HL-60 (cell line): Measurements from ENCODE around the gene KRTAP1-5.
"Not testable (repeated sequence)": the region's sequence is repeated elsewhere in the genome, so short reads cannot be mapped to it uniquely, and the experiment has no call there.

Experiments
- DNase-seq, 2 experiments: peaks; one replicate each; pipeline ENCODE4 v3.0.0-alpha.2; 2010 to 2020; ENCODE audit warnings: low read depth in 1 of 2, low spot score in 1 of 2
- H3K27ac ChIP-seq: fragments of 250-450 bp; sonication (Bioruptor Pico); replicated peaks from 2 replicates; pipeline ENCODE4 v1.5.1; 2020; ENCODE audit warnings: mild to moderate bottlenecking, moderate library complexity
- H3K27me3 ChIP-seq: fragments of 250-450 bp; sonication (Bioruptor Pico); 2 replicates; pipeline ENCODE4 v1.5.1; 2021; ENCODE audit warnings: mild to moderate bottlenecking, moderate library complexity; ENCODE audit not compliant: insufficient read depth, poor library complexity, severe bottlenecking
- H3K4me3 ChIP-seq: replicated peaks from 2 replicates; pipeline ENCODE4 v1.5.1; 2011; ENCODE audit warnings: mild to moderate bottlenecking, control low read depth, low read length; ENCODE audit not compliant: insufficient read depth
- CTCF ChIP-seq: IDR thresholded peaks from one replicate; pipeline ENCODE4 v1.5.1; 2011; ENCODE audit warnings: low read length, control low read depth, inconsistent platforms; ENCODE audit not compliant: insufficient read depth
- GABPA ChIP-seq: IDR thresholded peaks from 2 replicates; pipeline ENCODE4 v1.6.1; 2012; ENCODE audit warnings: low read depth
- POLR2AphosphoS5 ChIP-seq: IDR thresholded peaks from 2 replicates; pipeline ENCODE4 v1.6.1; 2012; ENCODE audit warnings: low read depth
- SPI1 ChIP-seq: IDR thresholded peaks from 2 replicates; pipeline ENCODE4 v1.6.1; 2012; ENCODE audit warnings: low read depth, mild to moderate bottlenecking, borderline replicate concordance
- TF ChIP-seq, protein P1 (sequence below): IDR thresholded peaks from 2 replicates; pipeline ENCODE4 v1.6.1; 2012; ENCODE audit warnings: low read depth; ENCODE audit not compliant: insufficient replicate concordance

Gene KRTAP1-5

DNA sequence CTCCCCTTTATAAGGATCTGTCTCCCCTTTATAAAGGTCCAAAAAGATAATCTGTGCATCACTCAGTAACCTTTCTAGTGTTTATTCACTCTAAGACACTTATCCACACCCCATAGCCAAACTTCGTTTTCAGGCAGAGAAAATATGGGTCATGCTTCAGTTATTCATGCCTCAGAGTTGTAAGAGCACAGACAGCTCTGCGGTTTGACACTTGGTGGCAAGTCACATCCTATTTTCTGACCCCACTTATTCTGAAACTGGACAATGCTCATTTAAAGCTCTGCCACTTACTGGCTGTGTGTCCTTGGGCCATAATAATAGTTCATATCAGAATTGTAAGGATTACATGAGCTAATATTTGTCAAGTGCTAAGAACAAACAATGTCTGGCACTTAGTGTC lies 22.1 kb upstream of the KRTAP1-5 start:
- Histone ChIP-seq H3K4me3 (no peak overlapping the region), H3K27me3 (no peaks in the 10 kb centered on the region), H3K27ac (no peak overlapping the region)
- TF ChIP-seq POLR2AphosphoS5 (no peak), CTCF (no peak), GABPA (no peak), SPI1 (no peak)
- TF ChIP-seq, protein P1, sequence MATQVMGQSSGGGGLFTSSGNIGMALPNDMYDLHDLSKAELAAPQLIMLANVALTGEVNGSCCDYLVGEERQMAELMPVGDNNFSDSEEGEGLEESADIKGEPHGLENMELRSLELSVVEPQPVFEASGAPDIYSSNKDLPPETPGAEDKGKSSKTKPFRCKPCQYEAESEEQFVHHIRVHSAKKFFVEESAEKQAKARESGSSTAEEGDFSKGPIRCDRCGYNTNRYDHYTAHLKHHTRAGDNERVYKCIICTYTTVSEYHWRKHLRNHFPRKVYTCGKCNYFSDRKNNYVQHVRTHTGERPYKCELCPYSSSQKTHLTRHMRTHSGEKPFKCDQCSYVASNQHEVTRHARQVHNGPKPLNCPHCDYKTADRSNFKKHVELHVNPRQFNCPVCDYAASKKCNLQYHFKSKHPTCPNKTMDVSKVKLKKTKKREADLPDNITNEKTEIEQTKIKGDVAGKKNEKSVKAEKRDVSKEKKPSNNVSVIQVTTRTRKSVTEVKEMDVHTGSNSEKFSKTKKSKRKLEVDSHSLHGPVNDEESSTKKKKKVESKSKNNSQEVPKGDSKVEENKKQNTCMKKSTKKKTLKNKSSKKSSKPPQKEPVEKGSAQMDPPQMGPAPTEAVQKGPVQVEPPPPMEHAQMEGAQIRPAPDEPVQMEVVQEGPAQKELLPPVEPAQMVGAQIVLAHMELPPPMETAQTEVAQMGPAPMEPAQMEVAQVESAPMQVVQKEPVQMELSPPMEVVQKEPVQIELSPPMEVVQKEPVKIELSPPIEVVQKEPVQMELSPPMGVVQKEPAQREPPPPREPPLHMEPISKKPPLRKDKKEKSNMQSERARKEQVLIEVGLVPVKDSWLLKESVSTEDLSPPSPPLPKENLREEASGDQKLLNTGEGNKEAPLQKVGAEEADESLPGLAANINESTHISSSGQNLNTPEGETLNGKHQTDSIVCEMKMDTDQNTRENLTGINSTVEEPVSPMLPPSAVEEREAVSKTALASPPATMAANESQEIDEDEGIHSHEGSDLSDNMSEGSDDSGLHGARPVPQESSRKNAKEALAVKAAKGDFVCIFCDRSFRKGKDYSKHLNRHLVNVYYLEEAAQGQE = no peak
- DNase-seq = no peak

GRCh38 chr17:41048441-41048840 lies 21.4 kb upstream of the KRTAP1-5 start:
- no peak for DNase-seq
- Histone ChIP-seq H3K27ac (no peak overlapping the region), H3K4me3 (no peak overlapping the region), H3K27me3 (no peaks in the 10 kb centered on the region)
- TF ChIP-seq GABPA (no peak), SPI1 (no peak), POLR2AphosphoS5 (no peak), CTCF (no peak)
- TF ChIP-seq, protein P1 = no peak

DNA sequence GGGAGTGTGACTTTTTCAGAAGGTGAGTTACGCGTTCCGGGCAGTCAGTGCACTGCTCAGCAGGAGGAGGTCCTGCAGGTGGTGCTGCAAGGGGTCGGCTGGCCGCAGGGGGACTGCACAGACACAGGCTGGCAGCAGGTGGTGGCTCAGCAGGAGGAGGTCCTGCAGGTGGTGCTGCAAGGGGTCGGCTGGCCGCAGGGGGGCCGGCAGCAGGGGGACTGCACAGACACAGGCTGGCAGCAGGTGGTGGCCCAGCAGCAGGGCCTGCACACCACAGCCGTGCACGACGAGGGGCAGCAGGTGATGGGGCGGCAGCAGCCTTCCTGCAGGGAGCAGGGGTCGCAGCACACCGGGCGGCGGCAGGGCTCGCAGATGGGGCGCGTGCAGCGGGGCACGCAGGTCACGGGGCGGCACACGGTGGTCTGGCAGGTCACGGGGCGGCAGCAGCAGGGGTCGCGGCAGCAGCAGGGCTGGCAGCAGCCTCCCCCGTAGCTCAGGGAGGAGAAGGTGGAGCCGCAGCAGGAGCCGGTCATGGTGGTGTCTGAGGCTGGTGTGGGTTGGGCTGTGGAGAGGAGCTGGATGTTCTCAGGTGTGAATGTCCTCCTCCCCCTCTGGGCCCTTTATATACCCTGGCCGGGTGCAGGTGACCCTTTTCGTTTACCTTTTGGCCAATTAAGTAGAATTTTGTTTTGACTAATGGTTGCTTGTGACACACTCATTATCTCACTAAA lies 19.9 kb upstream of the KRTAP1-5 start, which contains the start of gene KRTAP2-1:
TSS of gene KRTAP2-1 (minus strand) at position 582 of the 731 bp plus-strand sequence. CDS start at position 533, 49 bp downstream.
- H3K4me3 ChIP-seq, H3K27me3 ChIP-seq, H3K27ac ChIP-seq, DNase-seq: not testable (repeated sequence)

DNA sequence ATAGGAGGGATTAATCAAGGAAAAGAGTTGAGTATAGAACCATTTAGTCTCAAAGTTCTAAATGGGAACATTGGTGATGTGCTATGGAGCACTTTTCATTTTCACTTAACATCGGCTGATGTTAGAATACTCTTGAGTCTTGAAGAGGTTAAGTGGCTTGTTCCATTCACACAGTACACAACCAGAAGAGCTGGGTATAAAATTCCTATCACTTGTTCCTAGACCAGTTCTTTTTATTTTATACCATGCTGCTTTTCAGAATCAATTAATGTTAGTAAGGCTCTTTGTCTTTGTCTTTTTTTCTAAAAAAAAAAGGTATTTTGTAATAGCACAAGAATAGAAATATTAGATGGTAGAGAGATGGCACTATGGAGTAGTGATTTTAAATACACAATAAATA lies 15.9 kb upstream of the KRTAP1-5 start:
- no peak for DNase-seq
- TF ChIP-seq SPI1 (no peak), CTCF (no peak), POLR2AphosphoS5 (no peak), GABPA (no peak)
- TF ChIP-seq, protein P1 = no peak
- no peak overlapping the region for H3K27ac ChIP-seq
- H3K4me3 ChIP-seq = no peak overlapping the region
- no peaks in the 10 kb centered on the region for H3K27me3 ChIP-seq

GRCh38 chr17:41040783-41041571 lies 14.0 kb upstream of the KRTAP1-5 start, which contains the start of gene KRTAP1-1:
TSS of gene KRTAP1-1 (minus strand) at chr17:41041450. CDS start at chr17:41041397, 53 bp downstream.
- not testable (repeated sequence) for DNase-seq, H3K27me3 ChIP-seq

More at GRCh38 chr17:41040783-41041571, 14.0 kb upstream of the KRTAP1-5 start, which contains the start of gene KRTAP1-1:
- not testable (repeated sequence) for H3K27ac ChIP-seq, H3K4me3 ChIP-seq
